Loucy (cell line): ENCODE data around the gene GRPEL2.

Source experiments
- EZH2phosphoT487 ChIP-seq: fragments of 200-600 bp; IDR thresholded peaks from 2 replicates; pipeline ENCODE4 v1.6.1; 2018; ENCODE audit warnings: antibody characterized with exemption, mild to moderate bottlenecking, moderate library complexity, borderline replicate concordance
- TF ChIP-seq, protein P1 (sequence below): fragments of 200-600 bp; sonication (generic); conservative IDR thresholded peaks from 2 replicates; pipeline ENCODE4 v1.5.1; 2014; ENCODE audit warnings: mild to moderate bottlenecking, antibody characterized with exemption, low read length

DNA sequence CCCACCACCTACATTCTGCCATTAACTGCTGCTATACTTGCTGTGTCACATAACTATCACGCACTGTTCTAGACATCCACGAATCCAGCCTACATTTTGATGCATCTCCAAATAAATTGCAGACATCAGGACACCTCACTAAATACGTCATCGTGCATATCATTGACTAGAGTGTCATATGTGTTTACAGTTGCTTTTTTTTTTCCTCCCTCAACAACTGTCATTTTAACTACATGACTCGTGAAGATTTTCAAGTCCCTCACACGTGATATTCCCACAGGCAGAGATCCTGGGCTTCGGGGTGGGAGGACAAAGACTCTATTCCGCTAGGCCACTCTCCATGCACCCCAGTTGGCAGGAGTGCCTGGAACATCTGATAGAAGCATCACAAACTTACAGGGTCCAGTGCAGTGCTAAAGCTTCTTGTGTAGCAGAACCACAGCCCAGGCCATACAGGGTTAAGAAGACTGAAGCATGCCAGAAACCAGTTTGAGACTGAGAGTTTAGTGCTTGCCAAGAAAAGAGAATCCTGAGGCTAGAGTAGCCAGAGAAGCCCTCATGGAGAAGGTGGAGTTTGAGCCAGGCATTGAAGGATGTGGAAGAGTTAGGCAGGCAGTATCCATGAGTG lies 13.7 kb downstream of the GRPEL2 start:
- TF ChIP-seq, protein P1, sequence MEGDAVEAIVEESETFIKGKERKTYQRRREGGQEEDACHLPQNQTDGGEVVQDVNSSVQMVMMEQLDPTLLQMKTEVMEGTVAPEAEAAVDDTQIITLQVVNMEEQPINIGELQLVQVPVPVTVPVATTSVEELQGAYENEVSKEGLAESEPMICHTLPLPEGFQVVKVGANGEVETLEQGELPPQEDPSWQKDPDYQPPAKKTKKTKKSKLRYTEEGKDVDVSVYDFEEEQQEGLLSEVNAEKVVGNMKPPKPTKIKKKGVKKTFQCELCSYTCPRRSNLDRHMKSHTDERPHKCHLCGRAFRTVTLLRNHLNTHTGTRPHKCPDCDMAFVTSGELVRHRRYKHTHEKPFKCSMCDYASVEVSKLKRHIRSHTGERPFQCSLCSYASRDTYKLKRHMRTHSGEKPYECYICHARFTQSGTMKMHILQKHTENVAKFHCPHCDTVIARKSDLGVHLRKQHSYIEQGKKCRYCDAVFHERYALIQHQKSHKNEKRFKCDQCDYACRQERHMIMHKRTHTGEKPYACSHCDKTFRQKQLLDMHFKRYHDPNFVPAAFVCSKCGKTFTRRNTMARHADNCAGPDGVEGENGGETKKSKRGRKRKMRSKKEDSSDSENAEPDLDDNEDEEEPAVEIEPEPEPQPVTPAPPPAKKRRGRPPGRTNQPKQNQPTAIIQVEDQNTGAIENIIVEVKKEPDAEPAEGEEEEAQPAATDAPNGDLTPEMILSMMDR = no peak
- no peak for TF ChIP-seq EZH2phosphoT487
